Effector memory CD8-positive, alpha-beta T cell (primary cell): Measurements from ENCODE around the gene MAP3K5.
A peak's percentile ranks its signal among the peaks of the same experiment; 100 is the strongest.

ENCODE experiments used
- ATAC-seq: fragments of 150-1000 bp; cut with Tn5 transposase; replicated peaks from 2 replicates; pipeline ENCODE4 v1.10.0; 2021; ENCODE audit warnings: mild to moderate bottlenecking, moderate library complexity
- DNase-seq, 3 experiments: peaks; one replicate each; pipeline ENCODE4 v3.0.0; 2021
- H3K27ac Mint-ChIP-seq, 2 donors: one replicate each; pipeline ENCODE4 v1.8.0; 2022; ENCODE audit warnings: mild to moderate bottlenecking in 2 of 2, mixed read lengths in 2 of 2, moderate library complexity in 2 of 2
- H3K27me3 Mint-ChIP-seq, 2 donors: one replicate each; pipeline ENCODE4 v1.8.0; 2022; ENCODE audit warnings: mixed read lengths in 2 of 2
- H3K36me3 Mint-ChIP-seq: one replicate; pipeline ENCODE4 v1.8.0; 2022; ENCODE audit warnings: mild to moderate bottlenecking, moderate library complexity, mixed read lengths; ENCODE audit not compliant: insufficient read depth
- H3K4me1 Mint-ChIP-seq, 2 donors: one replicate each; pipeline ENCODE4 v1.8.0; 2022; ENCODE audit warnings: low read depth in 2 of 2, mixed read lengths in 2 of 2
- H3K4me3 Mint-ChIP-seq, 2 donors: one replicate each; pipeline ENCODE4 v1.8.0; 2022; ENCODE audit warnings: mild to moderate bottlenecking in 2 of 2, mixed read lengths in 2 of 2, moderate library complexity in 2 of 2
- H3K9me3 Mint-ChIP-seq, 2 donors: one replicate each; pipeline ENCODE4 v1.8.0; 2022; ENCODE audit warnings: mixed read lengths in 2 of 2

The MAP3K5 gene

DNA sequence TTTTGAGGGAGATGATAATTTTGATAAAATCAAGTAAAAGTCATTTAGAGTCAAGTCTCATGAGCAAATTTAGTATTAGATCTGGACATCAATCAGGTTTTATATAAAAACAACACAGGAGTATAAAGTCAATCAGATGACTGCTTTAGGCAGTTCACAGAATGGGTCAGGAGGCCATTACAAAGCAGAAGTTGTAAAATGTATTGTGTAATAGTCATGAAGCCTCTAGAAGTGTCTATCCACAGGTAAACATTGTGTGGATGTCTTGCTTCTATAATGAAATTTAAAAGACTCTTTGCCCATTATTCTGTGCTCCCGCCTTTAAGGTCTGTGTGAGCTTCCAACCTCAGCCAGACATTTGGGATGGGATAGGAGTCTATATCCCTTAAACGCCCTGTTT is 270.9 kb downstream of the MAP3K5 start:
- DNase-seq (no peak), ATAC-seq (no peak)
- no peak overlapping the region for H3K4me3 Mint-ChIP-seq
- no peaks in the 10 kb centered on the region for H3K36me3 Mint-ChIP-seq
- H3K27ac Mint-ChIP-seq: no peak overlapping the region
- H3K9me3 Mint-ChIP-seq: no peaks in the 10 kb centered on the region
- peaks cover 0 to 4% of the 10 kb centered on the region in 2 donors for H3K4me1 Mint-ChIP-seq
- peaks cover 17 to 29% of the 10 kb centered on the region in 2 donors for H3K27me3 Mint-ChIP-seq

DNA sequence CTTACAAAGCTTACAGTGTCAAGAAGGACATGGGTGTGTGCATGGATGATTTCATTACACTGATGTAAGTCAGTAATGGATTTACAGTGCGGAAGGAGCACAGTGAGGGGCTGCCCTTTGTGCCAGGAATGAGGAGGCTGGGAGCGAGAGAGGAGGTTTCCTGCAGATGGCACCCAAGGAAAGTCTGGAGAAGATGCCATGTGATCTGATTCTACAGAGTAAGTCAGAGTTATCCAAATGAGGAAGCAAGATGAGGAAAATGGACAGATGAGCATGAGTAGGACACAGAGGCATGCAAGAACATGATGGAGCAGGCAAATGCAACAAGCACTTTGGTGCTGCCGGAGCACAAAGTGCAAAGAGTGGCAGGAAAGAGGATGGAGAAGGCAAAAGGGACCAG is 271.8 kb downstream of the MAP3K5 start:
- Mint-ChIP-seq H3K4me1 (no peaks in the 10 kb centered on the region), H3K27me3 (peaks cover 27 to 31% of the 10 kb centered on the region in 2 donors)

DNA sequence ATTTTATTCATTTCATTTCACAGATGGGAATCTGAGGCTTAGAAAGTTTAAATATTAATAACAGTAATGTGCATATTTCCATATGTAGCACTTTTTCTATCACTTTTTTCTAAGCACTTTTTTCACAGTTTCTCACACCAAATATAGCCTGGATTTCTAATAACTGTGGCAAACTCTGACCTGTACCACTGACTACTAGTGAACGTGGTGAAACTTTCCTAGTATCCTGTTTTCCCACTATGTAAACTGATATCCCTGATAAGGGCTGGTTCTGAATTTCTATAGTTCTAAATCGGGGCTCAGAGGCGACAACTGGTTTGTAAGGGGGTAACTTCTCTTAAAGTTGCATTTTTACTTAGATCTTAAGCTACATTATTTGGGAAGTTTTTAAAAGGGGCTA is 274.7 kb downstream of the MAP3K5 start:
- no peaks in the 10 kb centered on the region for H3K4me1 Mint-ChIP-seq
- H3K4me3 Mint-ChIP-seq: no peak overlapping the region
- no peak for ATAC-seq
- no peak for DNase-seq
- no peak overlapping the region for H3K27ac Mint-ChIP-seq
- no peaks in the 10 kb centered on the region for H3K36me3 Mint-ChIP-seq
- no peaks in the 10 kb centered on the region for H3K9me3 Mint-ChIP-seq
- H3K27me3 Mint-ChIP-seq: peaks cover 39 to 56% of the 10 kb centered on the region in 2 donors

More for the DNA sequence above, 271.8 kb downstream of the MAP3K5 start:
- Mint-ChIP-seq H3K36me3 (no peaks in the 10 kb centered on the region), H3K27ac (no peak overlapping the region), H3K9me3 (no peaks in the 10 kb centered on the region), H3K4me3 (no peak overlapping the region)
- ATAC-seq (no peak), DNase-seq (no peak)

DNA sequence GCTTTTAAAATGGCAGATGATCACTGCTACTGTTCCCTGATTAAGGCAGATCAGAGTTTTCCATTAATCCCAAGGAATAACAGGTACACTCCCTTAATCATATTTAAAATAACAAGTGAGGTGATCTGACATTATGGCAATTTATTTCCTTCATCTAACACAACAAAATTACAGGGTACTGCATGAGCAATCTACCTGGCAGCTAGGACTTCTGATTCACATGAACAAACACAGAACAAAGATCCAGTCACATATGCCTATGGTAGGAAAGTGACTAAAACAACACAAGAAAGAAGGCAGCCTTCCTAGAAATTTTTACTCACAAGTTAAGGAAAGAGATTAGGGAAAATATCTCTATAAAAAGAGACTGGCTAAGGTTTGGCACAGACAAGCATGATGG is 275.3 kb downstream of the MAP3K5 start:
- Mint-ChIP-seq H3K4me3 (no peak overlapping the region), H3K27ac (no peak overlapping the region), H3K27me3 (peaks cover 39 to 56% of the 10 kb centered on the region in 2 donors), H3K9me3 (no peaks in the 10 kb centered on the region), H3K4me1 (no peaks in the 10 kb centered on the region), H3K36me3 (no peaks in the 10 kb centered on the region)
- ATAC-seq (no peak), DNase-seq (no peak)

GRCh38 chr6:136514591-136514990 is 277.7 kb downstream of the MAP3K5 start:
- ATAC-seq (no peak), DNase-seq (no peak)
- Mint-ChIP-seq H3K4me3 (no peak overlapping the region), H3K27me3 (peaks cover 28 to 43% of the 10 kb centered on the region in 2 donors), H3K36me3 (no peaks in the 10 kb centered on the region), H3K27ac (no peak overlapping the region), H3K9me3 (no peaks in the 10 kb centered on the region), H3K4me1 (peaks cover 3 to 7% of the 10 kb centered on the region in 2 donors)

DNA sequence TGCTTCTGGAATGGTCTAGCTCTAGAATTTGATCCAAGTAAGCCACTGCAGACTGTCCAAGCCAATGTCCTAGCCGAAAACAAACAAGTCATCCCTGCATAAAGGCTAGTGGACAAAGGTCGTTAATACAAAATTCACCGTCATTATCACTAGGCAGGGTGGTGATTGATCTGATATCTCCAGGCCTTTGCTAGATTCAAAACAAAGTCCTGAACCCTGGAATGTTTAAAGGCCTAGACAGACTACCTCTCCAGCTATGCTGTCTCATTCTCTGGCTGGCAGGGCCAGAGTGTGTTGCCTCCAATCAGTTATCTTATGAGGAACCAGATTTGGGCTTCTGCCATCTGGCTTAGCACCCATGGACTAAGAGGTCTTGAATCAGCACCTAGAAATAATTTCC is 280.4 kb downstream of the MAP3K5 start:
- no peaks in the 10 kb centered on the region for H3K9me3 Mint-ChIP-seq
- H3K27ac Mint-ChIP-seq: no peak overlapping the region
- DNase-seq: no peak
- no peaks in the 10 kb centered on the region for H3K36me3 Mint-ChIP-seq
- H3K4me3 Mint-ChIP-seq: no peak overlapping the region
- ATAC-seq: no peak
- peaks cover 23 to 39% of the 10 kb centered on the region in 2 donors for H3K27me3 Mint-ChIP-seq
- H3K4me1 Mint-ChIP-seq: peaks cover 3 to 7% of the 10 kb centered on the region in 2 donors

DNA sequence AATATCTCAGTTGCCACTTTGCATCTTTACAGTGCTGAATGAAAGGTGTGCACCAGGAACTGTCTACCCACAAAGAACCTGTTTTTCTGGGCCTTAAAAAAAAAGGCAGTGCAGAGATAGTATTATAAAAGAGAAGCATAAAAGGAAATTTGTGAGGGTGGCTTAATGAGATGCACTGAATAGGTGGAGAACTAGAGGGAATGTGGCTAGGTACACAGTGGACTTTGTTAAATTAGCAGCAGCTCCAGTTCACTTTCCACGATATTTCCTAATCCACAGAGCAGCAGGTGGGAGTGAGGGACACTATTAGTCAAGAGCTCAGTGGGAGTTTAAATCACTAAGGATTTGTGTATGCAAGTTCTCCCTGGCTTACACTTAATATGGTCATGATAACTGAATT is 280.9 kb downstream of the MAP3K5 start:
- Mint-ChIP-seq H3K4me1 (peaks cover 3 to 7% of the 10 kb centered on the region in 2 donors), H3K9me3 (no peaks in the 10 kb centered on the region), H3K36me3 (no peaks in the 10 kb centered on the region), H3K27ac (no peak overlapping the region), H3K27me3 (peaks cover 22 to 36% of the 10 kb centered on the region in 2 donors), H3K4me3 (no peak overlapping the region)
- no peak for DNase-seq
- ATAC-seq: no peak

GRCh38 chr6:136510782-136511181 is 281.5 kb downstream of the MAP3K5 start:
- H3K4me1 Mint-ChIP-seq: peaks cover 3 to 7% of the 10 kb centered on the region in 2 donors
- H3K36me3 Mint-ChIP-seq: no peaks in the 10 kb centered on the region
- ATAC-seq (peak; percentile 8), DNase-seq (no peak)
- H3K27ac Mint-ChIP-seq: no peak overlapping the region
- H3K27me3 Mint-ChIP-seq: peaks cover 21 to 36% of the 10 kb centered on the region in 2 donors
- H3K9me3 Mint-ChIP-seq: no peaks in the 10 kb centered on the region
- H3K4me3 Mint-ChIP-seq: no peak overlapping the region

GRCh38 chr6:136510299-136510698 is 282.0 kb downstream of the MAP3K5 start:
- no peak overlapping the region for H3K4me3 Mint-ChIP-seq
- no peak overlapping the region for H3K27ac Mint-ChIP-seq
- H3K27me3 Mint-ChIP-seq: peaks cover 16 to 33% of the 10 kb centered on the region in 2 donors
- H3K9me3 Mint-ChIP-seq: no peaks in the 10 kb centered on the region
- ATAC-seq: no peak
- no peaks in the 10 kb centered on the region for H3K36me3 Mint-ChIP-seq
- no peak for DNase-seq
- peaks cover 3 to 7% of the 10 kb centered on the region in 2 donors for H3K4me1 Mint-ChIP-seq

DNA sequence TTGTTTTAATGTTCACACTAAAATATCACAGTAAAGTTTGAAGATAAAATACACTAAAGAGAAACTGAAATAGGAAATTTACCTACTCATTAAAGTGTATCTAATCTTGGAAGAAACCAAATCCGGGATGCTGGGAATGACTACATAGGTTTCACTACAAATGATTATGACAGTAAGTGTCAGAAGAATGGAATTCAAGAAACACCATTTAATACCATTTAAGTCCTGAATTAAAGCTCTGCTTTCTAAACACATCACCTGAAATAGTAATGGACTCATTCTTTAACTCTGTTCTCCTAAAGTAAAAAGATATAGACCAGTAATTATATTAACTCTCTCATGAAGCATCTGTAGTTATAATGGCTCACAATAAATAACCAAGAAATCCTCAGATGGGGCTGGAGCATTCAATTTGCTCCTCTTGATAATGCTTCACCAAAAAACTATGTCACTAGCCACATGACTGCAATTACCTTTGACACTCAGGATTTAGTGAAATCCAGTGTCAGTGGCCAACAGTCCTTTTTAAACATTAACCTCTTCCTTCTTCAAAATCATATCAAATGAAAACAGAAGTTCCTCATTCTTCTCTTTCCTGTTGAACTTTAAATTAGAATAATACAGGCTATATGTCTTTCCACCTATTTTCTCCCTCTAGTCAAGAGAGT is 283.4 kb downstream of the MAP3K5 start:
- ATAC-seq: no peak
- no peak for DNase-seq
- Mint-ChIP-seq H3K27ac (no peak overlapping the region), H3K4me3 (no peak overlapping the region), H3K4me1 (peaks cover 3 to 7% of the 10 kb centered on the region in 2 donors), H3K9me3 (no peaks in the 10 kb centered on the region), H3K27me3 (peaks cover 14 to 20% of the 10 kb centered on the region in 2 donors), H3K36me3 (no peaks in the 10 kb centered on the region)
